GM12864 (cell line): ENCODE results near the gene ROMO1.

Experiments
- DNase-seq: peaks from one replicate; pipeline ENCODE4 v3.0.0-alpha.2; 2011; ENCODE audit warnings: low read depth
- H3K4me3 ChIP-seq: 2 replicates; pipeline ENCODE4 v1.5.1; 2011; ENCODE audit warnings: mild to moderate bottlenecking, low read depth, low read length, control low read depth
- CTCF ChIP-seq: IDR thresholded peaks from 2 replicates; pipeline ENCODE4 v1.5.1; 2011; ENCODE audit warnings: low read depth, mild to moderate bottlenecking, moderate library complexity, low read length, control low read depth, inconsistent platforms; ENCODE audit errors: missing control alignments

ROMO1 gene

GRCh38 chr20:35726842-35727711 lies 27.9 kb downstream of the ROMO1 start:
- H3K4me3 ChIP-seq = no peak overlapping the region
- no peak for TF ChIP-seq CTCF
- DNase-seq = no peak

GRCh38 chr20:35729283-35729807 lies 30.1 kb downstream of the ROMO1 start:
- no peak overlapping the region for H3K4me3 ChIP-seq
- no peak for TF ChIP-seq CTCF
- DNase-seq = no peak

GRCh38 chr20:35729836-35730582 lies 30.8 kb downstream of the ROMO1 start:
- no peak for DNase-seq
- no peak for TF ChIP-seq CTCF
- no peak overlapping the region for H3K4me3 ChIP-seq

- H3K4me3 ChIP-seq = no peak overlapping the region
- no peak for TF ChIP-seq CTCF
- no peak for DNase-seq
Observed at GRCh38 chr20:35730583-35731468, 31.6 kb downstream of the ROMO1 start.

GRCh38 chr20:35731469-35731788 lies 32.2 kb downstream of the ROMO1 start:
- no peak for DNase-seq
- no peak overlapping the region for H3K4me3 ChIP-seq
- TF ChIP-seq CTCF = no peak

- DNase-seq = no peak
- no peak overlapping the region for H3K4me3 ChIP-seq
- TF ChIP-seq CTCF = no peak
Observed at GRCh38 chr20:35731862-35732643, 32.8 kb downstream of the ROMO1 start.
